Nephron (organoid): Measurements from ENCODE around the gene SETD4.

Experiments used
- H3K27ac Mint-ChIP-seq, 3 experiments: 2 replicates each; pipeline ENCODE4 v1.8.0; 2020; ENCODE audit warnings: mixed read lengths in 3 of 3, mild to moderate bottlenecking in 2 of 3, moderate library complexity in 1 of 3
- H3K27me3 Mint-ChIP-seq: 2 replicates; pipeline ENCODE4 v1.8.0; 2021; ENCODE audit warnings: low read depth, mild to moderate bottlenecking, moderate library complexity, mixed read lengths
- H3K36me3 Mint-ChIP-seq: 2 replicates; pipeline ENCODE4 v1.8.0; 2020; ENCODE audit warnings: low read depth, mixed read lengths
- H3K4me1 Mint-ChIP-seq: 2 replicates; pipeline ENCODE4 v1.8.0; 2020; ENCODE audit warnings: mixed read lengths
- H3K4me3 Mint-ChIP-seq, 3 experiments: 2 replicates each; pipeline ENCODE4 v1.8.0; 2020; ENCODE audit warnings: mild to moderate bottlenecking in 3 of 3, mixed read lengths in 3 of 3, moderate library complexity in 2 of 3
- H3K9me3 Mint-ChIP-seq: 2 replicates; pipeline ENCODE4 v1.8.0; 2020; ENCODE audit warnings: mixed read lengths
- TF ChIP-seq, protein P1 (sequence below), 3 experiments: fragments of 200-600 bp; sonication (generic); IDR thresholded peaks; one replicate each; pipeline ENCODE4 v1.5.0; 2021; ENCODE audit warnings: antibody characterized with exemption in 3 of 3; ENCODE audit not compliant: unreplicated experiment in 3 of 3

SETD4 gene, protein sequence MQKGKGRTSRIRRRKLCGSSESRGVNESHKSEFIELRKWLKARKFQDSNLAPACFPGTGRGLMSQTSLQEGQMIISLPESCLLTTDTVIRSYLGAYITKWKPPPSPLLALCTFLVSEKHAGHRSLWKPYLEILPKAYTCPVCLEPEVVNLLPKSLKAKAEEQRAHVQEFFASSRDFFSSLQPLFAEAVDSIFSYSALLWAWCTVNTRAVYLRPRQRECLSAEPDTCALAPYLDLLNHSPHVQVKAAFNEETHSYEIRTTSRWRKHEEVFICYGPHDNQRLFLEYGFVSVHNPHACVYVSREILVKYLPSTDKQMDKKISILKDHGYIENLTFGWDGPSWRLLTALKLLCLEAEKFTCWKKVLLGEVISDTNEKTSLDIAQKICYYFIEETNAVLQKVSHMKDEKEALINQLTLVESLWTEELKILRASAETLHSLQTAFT

DNA sequence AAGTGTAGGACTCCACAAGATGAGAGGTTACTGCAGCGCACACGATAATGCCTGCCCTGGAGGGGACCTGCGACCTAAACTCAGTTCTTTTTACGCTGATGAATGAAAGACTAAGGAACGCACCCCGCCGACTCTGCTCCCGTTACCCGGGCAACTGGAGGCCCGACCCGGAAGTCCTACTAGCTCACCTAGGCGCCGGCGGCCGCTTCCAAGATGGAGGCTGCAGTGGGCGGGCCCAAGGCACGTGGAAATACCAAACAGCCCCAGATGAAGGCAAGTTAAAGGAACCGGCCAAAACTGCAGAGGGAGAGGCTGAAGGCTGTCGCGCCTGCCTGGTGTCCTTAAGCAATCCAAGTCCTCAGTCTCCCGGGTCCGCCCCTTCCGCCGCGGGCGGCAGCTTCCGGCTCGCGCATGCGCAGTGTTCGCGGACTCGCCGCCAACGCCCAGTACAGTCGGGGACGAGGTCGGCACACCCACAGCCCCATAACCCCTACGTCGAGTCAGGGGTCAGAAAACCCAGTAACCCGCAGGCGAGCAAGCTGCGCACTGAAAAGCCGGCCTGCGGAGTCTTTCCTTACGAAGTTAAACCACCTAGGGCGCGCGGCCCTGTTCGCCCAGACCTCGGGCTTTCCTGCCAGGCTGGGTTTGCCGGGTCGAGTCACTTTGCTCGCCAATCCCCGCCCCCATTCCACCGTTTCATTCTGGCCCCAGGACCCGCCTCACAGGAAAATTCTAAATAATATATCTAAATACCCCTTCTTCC lies at the start of gene SETD4:
SETD4 (minus strand) TSS at position 368 of the 763 bp plus-strand sequence. CDS start 1,638 bp downstream, outside the sequence.
- peak within 1 kb of the TSS; percentile 98 to 99 (median 98) for H3K4me3 Mint-ChIP-seq

DNA sequence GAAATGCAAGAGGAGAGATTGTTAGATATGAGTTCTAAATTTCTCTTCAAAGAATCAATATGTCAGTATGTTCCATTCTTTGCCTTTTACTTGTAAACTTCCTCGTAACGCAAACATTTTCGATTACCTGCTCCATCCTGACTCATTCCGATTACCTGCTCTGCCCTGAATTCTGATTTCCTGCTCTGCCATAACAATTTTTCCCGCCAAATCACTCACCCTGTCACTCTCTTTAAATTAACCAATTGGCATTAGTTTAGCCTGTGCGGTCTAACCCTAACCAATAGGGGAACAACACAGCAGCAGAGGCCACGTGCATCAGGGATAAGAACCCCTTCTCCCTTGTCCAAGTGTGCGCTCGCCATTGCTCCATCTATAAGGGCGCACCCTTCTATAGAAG lies 49.5 kb upstream of the SETD4 start:
- Mint-ChIP-seq H3K9me3 (peaks cover 2% of the 10 kb centered on the region), H3K4me3 (no peak overlapping the region), H3K36me3 (no peaks in the 10 kb centered on the region), H3K4me1 (peaks cover 16% of the 10 kb centered on the region), H3K27me3 (peaks cover 32% of the 10 kb centered on the region), H3K27ac (no peak overlapping the region)
- TF ChIP-seq, protein P1, sequence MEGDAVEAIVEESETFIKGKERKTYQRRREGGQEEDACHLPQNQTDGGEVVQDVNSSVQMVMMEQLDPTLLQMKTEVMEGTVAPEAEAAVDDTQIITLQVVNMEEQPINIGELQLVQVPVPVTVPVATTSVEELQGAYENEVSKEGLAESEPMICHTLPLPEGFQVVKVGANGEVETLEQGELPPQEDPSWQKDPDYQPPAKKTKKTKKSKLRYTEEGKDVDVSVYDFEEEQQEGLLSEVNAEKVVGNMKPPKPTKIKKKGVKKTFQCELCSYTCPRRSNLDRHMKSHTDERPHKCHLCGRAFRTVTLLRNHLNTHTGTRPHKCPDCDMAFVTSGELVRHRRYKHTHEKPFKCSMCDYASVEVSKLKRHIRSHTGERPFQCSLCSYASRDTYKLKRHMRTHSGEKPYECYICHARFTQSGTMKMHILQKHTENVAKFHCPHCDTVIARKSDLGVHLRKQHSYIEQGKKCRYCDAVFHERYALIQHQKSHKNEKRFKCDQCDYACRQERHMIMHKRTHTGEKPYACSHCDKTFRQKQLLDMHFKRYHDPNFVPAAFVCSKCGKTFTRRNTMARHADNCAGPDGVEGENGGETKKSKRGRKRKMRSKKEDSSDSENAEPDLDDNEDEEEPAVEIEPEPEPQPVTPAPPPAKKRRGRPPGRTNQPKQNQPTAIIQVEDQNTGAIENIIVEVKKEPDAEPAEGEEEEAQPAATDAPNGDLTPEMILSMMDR (IDR thresholded peaks at IDR 0.05; ENCODE audit: unreplicated experiment in 3 of 3) = no peak

More for the DNA sequence above, at the start of gene SETD4:
- Mint-ChIP-seq H3K36me3 (peaks cover 23% of the 10 kb centered on the region), H3K4me1 (peaks cover 18% of the 10 kb centered on the region), H3K27ac (peak within 1 kb of the TSS; percentile 96 to 99 (median 98)), H3K9me3 (no peaks in the 10 kb centered on the region), H3K27me3 (peaks cover 6% of the 10 kb centered on the region)
- TF ChIP-seq, protein P1 (IDR thresholded peaks at IDR 0.05; ENCODE audit: unreplicated experiment in 3 of 3) = no peak

DNA sequence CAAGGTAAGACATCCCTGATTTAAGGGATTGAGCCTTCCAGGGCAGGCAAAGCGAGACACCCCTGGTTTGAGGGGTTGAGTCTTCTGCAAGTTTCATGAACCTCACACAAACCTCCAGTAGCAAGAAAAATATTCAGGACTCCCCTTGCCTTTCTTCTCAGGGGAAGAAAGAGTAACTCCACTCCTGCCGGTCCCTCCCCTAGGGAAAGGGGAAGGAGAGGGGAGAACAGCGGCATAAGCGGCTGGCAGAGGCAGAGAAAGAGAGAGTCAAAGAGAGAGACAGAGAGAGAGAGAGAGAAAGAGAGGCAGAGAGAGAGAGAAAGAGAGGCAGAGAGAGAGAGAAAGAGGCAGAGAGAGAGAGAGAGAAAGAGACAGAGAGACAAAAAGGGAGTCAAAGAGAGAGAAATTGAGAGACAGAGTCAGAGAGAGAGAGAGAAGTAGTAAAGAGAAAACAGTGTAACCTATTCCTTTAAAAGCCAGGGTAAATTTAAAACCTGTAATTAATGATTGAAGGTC lies 45.1 kb upstream of the SETD4 start:
- Mint-ChIP-seq H3K36me3 (no peaks in the 10 kb centered on the region), H3K27me3 (peaks cover 58% of the 10 kb centered on the region), H3K27ac (peak overlapping the region; percentile 55 to 75 (median 75)), H3K4me3 (peak overlapping the region in 2 of 3 experiments; percentile 56 to 67), H3K9me3 (peaks cover 14% of the 10 kb centered on the region), H3K4me1 (peaks cover 9% of the 10 kb centered on the region)
- TF ChIP-seq, protein P1 (IDR thresholded peaks at IDR 0.05; ENCODE audit: unreplicated experiment in 3 of 3) = no peak

DNA sequence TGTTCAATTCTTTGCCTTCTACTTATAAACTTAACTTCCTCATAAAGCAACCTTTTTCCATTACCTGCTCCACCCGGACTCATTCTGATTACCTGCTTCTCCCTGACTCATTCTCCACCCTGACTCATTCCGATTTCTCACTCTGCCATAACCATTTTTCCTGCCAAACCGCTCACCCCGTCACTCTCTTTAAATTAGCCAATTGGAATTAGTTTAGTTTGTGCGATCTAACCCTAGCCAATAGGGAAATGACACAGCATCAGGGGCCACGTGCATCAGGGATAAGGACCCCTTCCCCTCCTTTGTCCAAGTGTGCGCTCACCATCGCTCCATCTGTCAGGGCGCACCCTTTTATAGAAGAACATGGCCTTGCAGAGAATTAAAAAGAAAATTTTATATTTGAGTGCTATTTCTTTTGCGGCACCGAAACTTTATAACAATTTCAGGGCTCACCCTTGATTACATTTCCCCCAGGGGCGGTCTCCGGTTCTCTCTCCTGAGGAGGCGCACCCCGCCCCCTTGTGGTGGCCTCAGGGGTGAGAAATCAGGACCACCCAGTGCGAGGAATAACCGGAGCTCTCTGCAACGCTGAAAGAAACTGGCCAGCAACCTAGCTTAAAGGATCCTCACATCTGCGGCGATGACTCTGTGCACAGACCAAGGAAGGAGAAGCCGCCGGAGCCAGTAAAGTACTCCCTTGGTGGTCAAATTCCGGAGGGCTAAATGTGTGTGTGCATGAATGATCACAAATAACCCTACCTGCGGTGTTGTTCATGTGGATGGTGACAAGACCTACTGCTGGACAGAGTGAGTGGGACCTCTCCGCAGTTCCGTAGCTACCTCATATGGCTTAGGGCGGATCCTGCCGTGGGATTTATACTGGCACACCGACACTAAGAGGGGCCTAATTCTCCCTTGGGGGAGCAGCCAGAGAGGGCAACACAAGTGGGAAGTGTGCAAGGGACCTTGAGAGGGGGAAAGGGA lies 44.3 kb upstream of the SETD4 start:
- peak overlapping the region; percentile 17 to 67 (median 56) for H3K4me3 Mint-ChIP-seq
- TF ChIP-seq, protein P1 (IDR thresholded peaks at IDR 0.05; ENCODE audit: unreplicated experiment in 3 of 3) = peak; percentile 44 to 59 (median 53)
- H3K27ac Mint-ChIP-seq = peak overlapping the region; percentile 55 to 75 (median 75)
- peaks cover 9% of the 10 kb centered on the region for H3K4me1 Mint-ChIP-seq
- peaks cover 66% of the 10 kb centered on the region for H3K27me3 Mint-ChIP-seq
- H3K9me3 Mint-ChIP-seq = peaks cover 12% of the 10 kb centered on the region
- H3K36me3 Mint-ChIP-seq = no peaks in the 10 kb centered on the region

DNA sequence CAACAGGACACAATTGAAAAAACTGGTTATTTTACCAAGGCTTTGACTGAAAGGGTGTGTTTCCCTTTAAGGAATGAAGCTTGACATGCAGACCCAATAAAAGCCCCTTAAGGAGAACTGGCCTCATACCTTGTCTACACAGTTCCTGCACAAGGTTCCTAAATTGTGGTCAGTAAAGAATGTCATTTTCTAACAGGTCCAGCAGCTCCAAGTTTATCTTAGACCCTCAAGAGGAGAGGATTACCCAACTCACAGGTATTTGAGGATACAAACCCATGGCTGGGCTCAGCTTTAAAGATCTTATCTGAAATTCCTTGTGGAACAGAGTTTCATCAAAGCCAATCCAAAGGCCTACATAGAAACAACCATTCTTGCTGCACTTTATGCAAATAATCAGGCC lies 43.1 kb upstream of the SETD4 start:
- Mint-ChIP-seq H3K4me1 (peaks cover 9% of the 10 kb centered on the region), H3K9me3 (peaks cover 12% of the 10 kb centered on the region), H3K36me3 (no peaks in the 10 kb centered on the region), H3K27ac (no peak overlapping the region), H3K27me3 (peaks cover 69% of the 10 kb centered on the region), H3K4me3 (no peak overlapping the region)
- TF ChIP-seq, protein P1 (IDR thresholded peaks at IDR 0.05; ENCODE audit: unreplicated experiment in 3 of 3) = no peak
